ENCODE measurements around the gene KRT7. TPM values are rescaled to one million over a fixed set of nuclear protein-coding genes. Genes with fewer than 3 reads are reported as not detected.

KRT7 gene
- total RNA-seq, 1 experiment from 2014 or later: 13.9 TPM

GRCh38 chr12:52213564-52214420 lies 19.3 kb upstream of the KRT7 start:
- ChIA-PET POLR2A (no interaction called here), CTCF (interaction anchor here (0.7 to 1.2 kb wide), 3 partner anchors 59 to 182 kb away, joined by 3 to 4 read pairs (median 3); no protein-coding TSS in a partner anchor)
- TF ChIP-seq CTCF (IDR thresholded peaks at IDR 0.05; ENCODE audit: insufficient read depth in 1 of 2, low read depth in 1 of 2, low read length in 1 of 2, severe bottlenecking in 1 of 2, unreplicated experiment in 1 of 2): peak; percentile 75 to 87
- Histone ChIP-seq H3K9me3 (no peaks in the 10 kb centered on the region), H3K27me3 (replicated peaks; ENCODE audit: control insufficient read depth, insufficient read depth, low read length) (no peaks in the 10 kb centered on the region), H3K36me3 (ENCODE audit: control insufficient read depth, insufficient read depth, low read length) (no peaks in the 10 kb centered on the region), H3K4me3 (ENCODE audit: low read depth, low read length) (no peak overlapping the region), H3K4me1 (peaks cover 48% of the 10 kb centered on the region)
- intact Hi-C loops (cut with micrococcal nuclease; ENCODE audit: unreplicated experiment): no loop called here
- no TSS peak for BruUV-seq (replicated peaks)
- H3K9me3 Mint-ChIP-seq (ENCODE audit: unreplicated experiment): no peaks in the 10 kb centered on the region
- no peaks in the 10 kb centered on the region for H3K36me3 Mint-ChIP-seq (ENCODE audit: insufficient read depth, unreplicated experiment)
- no peak overlapping the region for H3K27ac Mint-ChIP-seq (ENCODE audit: unreplicated experiment)
- H3K4me1 Mint-ChIP-seq (ENCODE audit: low read depth, unreplicated experiment): peaks cover 38% of the 10 kb centered on the region
- no peak overlapping the region for H3K4me3 Mint-ChIP-seq (ENCODE audit: unreplicated experiment)
- no peaks in the 10 kb centered on the region for H3K27me3 Mint-ChIP-seq (ENCODE audit: insufficient read depth, unreplicated experiment)
- peak; percentile 67 to 84 for DNase-seq

- Histone ChIP-seq H3K9me3 (no peaks in the 10 kb centered on the region), H3K27me3 (replicated peaks; ENCODE audit: control insufficient read depth, insufficient read depth, low read length) (no peaks in the 10 kb centered on the region), H3K4me1 (peaks cover 48% of the 10 kb centered on the region), H3K36me3 (ENCODE audit: control insufficient read depth, insufficient read depth, low read length) (no peaks in the 10 kb centered on the region), H3K4me3 (ENCODE audit: low read depth, low read length) (no peak overlapping the region)
- TF ChIP-seq CTCF (IDR thresholded peaks at IDR 0.05; ENCODE audit: insufficient read depth in 1 of 2, low read depth in 1 of 2, low read length in 1 of 2, severe bottlenecking in 1 of 2, unreplicated experiment in 1 of 2): no peak
- DNase-seq: no peak
- CTCF ChIA-PET: interaction anchor here (1.2 kb wide), 1 partner anchor 181 kb away, joined by 3 read pairs; no protein-coding TSS in a partner anchor
- no peaks in the 10 kb centered on the region for H3K36me3 Mint-ChIP-seq (ENCODE audit: insufficient read depth, unreplicated experiment)
- POLR2A ChIA-PET: no interaction called here
- H3K9me3 Mint-ChIP-seq (ENCODE audit: unreplicated experiment): no peaks in the 10 kb centered on the region
- intact Hi-C loops (cut with micrococcal nuclease; ENCODE audit: unreplicated experiment): no loop called here
- peak overlapping the region; percentile 60 for H3K27ac Mint-ChIP-seq (ENCODE audit: unreplicated experiment)
- BruUV-seq (replicated peaks): no TSS peak
- H3K4me1 Mint-ChIP-seq (ENCODE audit: low read depth, unreplicated experiment): peaks cover 43% of the 10 kb centered on the region
- no peak overlapping the region for H3K4me3 Mint-ChIP-seq (ENCODE audit: unreplicated experiment)
- no peaks in the 10 kb centered on the region for H3K27me3 Mint-ChIP-seq (ENCODE audit: insufficient read depth, unreplicated experiment)
Observed at GRCh38 chr12:52214421-52214802, 18.6 kb upstream of the KRT7 start.

- no peaks in the 10 kb centered on the region for H3K27me3 Mint-ChIP-seq (ENCODE audit: insufficient read depth, unreplicated experiment)
- no peak for TF ChIP-seq CTCF (IDR thresholded peaks at IDR 0.05; ENCODE audit: insufficient read depth in 1 of 2, low read depth in 1 of 2, low read length in 1 of 2, severe bottlenecking in 1 of 2, unreplicated experiment in 1 of 2)
- H3K27me3 ChIP-seq (replicated peaks; ENCODE audit: control insufficient read depth, insufficient read depth, low read length): no peaks in the 10 kb centered on the region
- H3K4me1 Mint-ChIP-seq (ENCODE audit: low read depth, unreplicated experiment): peaks cover 45% of the 10 kb centered on the region
- no TSS peak for BruUV-seq (replicated peaks)
- H3K36me3 ChIP-seq (ENCODE audit: control insufficient read depth, insufficient read depth, low read length): no peaks in the 10 kb centered on the region
- intact Hi-C loops (cut with micrococcal nuclease; ENCODE audit: unreplicated experiment): loop anchor here (5.0 kb wide), 1 partner anchor 92 kb away; no protein-coding TSS in a partner anchor
- H3K9me3 Mint-ChIP-seq (ENCODE audit: unreplicated experiment): no peaks in the 10 kb centered on the region
- H3K4me3 Mint-ChIP-seq (ENCODE audit: unreplicated experiment): no peak overlapping the region
- H3K27ac Mint-ChIP-seq (ENCODE audit: unreplicated experiment): peak overlapping the region; percentile 79
- H3K4me1 ChIP-seq: peaks cover 48% of the 10 kb centered on the region
- CTCF ChIA-PET: interaction anchor here (0.9 to 1.4 kb wide), 2 partner anchors 64 to 65 kb away, joined by 3 to 6 read pairs; no protein-coding TSS in a partner anchor
- H3K36me3 Mint-ChIP-seq (ENCODE audit: insufficient read depth, unreplicated experiment): no peaks in the 10 kb centered on the region
- POLR2A ChIA-PET: interaction anchor here (0.8 kb wide), 1 partner anchor 11 kb away, joined by 3 read pairs; no protein-coding TSS in a partner anchor
- H3K4me3 ChIP-seq (ENCODE audit: low read depth, low read length): no peak overlapping the region
- H3K9me3 ChIP-seq: no peaks in the 10 kb centered on the region
- DNase-seq: peak; percentile 85 to 94
Observed at GRCh38 chr12:52215587-52216031, 17.4 kb upstream of the KRT7 start.
